B cell (primary cell): ENCODE results near the gene BLACAT1. TPM values are rescaled to one million over a fixed set of nuclear protein-coding genes. Genes with fewer than 3 reads are reported as not detected.

Experiments used
- ATAC-seq: fragments of 200-7000 bp; cut with Tn5 transposase; one replicate; pipeline ENCODE4 v1.10.0; 2021; ENCODE audit warnings: low read depth, mild to moderate bottlenecking, moderate number of reproducible peaks, moderate library complexity
- CTCF ChIA-PET: fragments of 350-600 bp; sonication (Branson Sonifier 250); formaldehyde crosslinking; loops from one replicate; lab custom pipeline; 2021; ENCODE audit warnings: antibody characterized with exemption, inconsistent platforms; lab: Charles Lee
- POLR2A ChIA-PET: fragments of 350-600 bp; sonication (Branson Sonifier 250); formaldehyde crosslinking; loops from one replicate; lab custom pipeline; 2021; ENCODE audit warnings: antibody characterized with exemption; lab: Charles Lee
- DNase-seq: peaks from one replicate; pipeline ENCODE4 v3.0.0; 2013
- H2AFZ ChIP-seq: 2 replicates; pipeline ENCODE4 v1.6.1; 2012; ENCODE audit warnings: mild to moderate bottlenecking, low read depth, low read length; ENCODE audit not compliant: insufficient read depth, poor library complexity, severe bottlenecking
- H3K27ac ChIP-seq, 2 donors: 1 replicate in 1 of 2; 2 replicates in 1 of 2; pipeline ENCODE4 v1.5.1; 2012 to 2013; ENCODE audit warnings: low read length in 2 of 2, mild to moderate bottlenecking in 2 of 2, moderate library complexity in 1 of 2
- H3K27me3 ChIP-seq, 4 experiments: fragments of 200-600 bp in 1 of 4; sonication (generic) in 1 of 4; replicated peaks in 1 of 4; 1 replicate in 2 of 4; 2 replicates in 2 of 4; pipeline versions ENCODE4 v1.6.1 to v1.7.0; 2013 to 2016; ENCODE audit warnings: low read length in 3 of 4, mild to moderate bottlenecking in 2 of 4, mixed read lengths in 1 of 4, moderate library complexity in 1 of 4; ENCODE audit not compliant: insufficient read depth in 4 of 4, control insufficient read depth in 3 of 4; ENCODE audit errors: control extremely low read depth in 1 of 4
- H3K36me3 ChIP-seq, 2 experiments: replicated peaks in 1 of 2; 1 replicate in 1 of 2; 2 replicates in 1 of 2; pipeline versions ENCODE4 v1.6.1 to v1.7.1; 2013; ENCODE audit warnings: low read length in 1 of 2; ENCODE audit not compliant: insufficient read depth in 2 of 2, control insufficient read depth in 1 of 2; ENCODE audit errors: control extremely low read depth in 1 of 2, extremely low read depth in 1 of 2
- H3K4me1 ChIP-seq, 2 donors: fragments of 200-600 bp in 1 of 2; sonication (generic) in 1 of 2; 1 replicate in 1 of 2; 2 replicates in 1 of 2; pipeline versions ENCODE4 v1.5.1 to v1.6.1; 2013 to 2017; ENCODE audit warnings: low read length in 2 of 2; ENCODE audit not compliant: control insufficient read depth in 2 of 2, insufficient read depth in 2 of 2
- H3K4me2 ChIP-seq: replicated peaks from 2 replicates; pipeline ENCODE3; 2012; ENCODE audit warnings: mild to moderate bottlenecking, low read depth, low read length; ENCODE audit not compliant: poor library complexity, severe bottlenecking
- H3K4me3 ChIP-seq, 5 experiments: fragments of 200-600 bp in 1 of 5; sonication (generic) in 1 of 5; 1 replicate in 3 of 5; 2 replicates in 2 of 5; pipeline versions ENCODE4 v1.5.1 to v1.7.0; 2011 to 2016; ENCODE audit warnings: low read length in 4 of 5, mild to moderate bottlenecking in 4 of 5, low read depth in 2 of 5, control low read depth in 1 of 5, moderate library complexity in 1 of 5; ENCODE audit not compliant: insufficient read depth in 1 of 5; ENCODE audit errors: control extremely low read depth in 1 of 5, extremely low read depth in 1 of 5
- H3K79me2 ChIP-seq: fragments of 200-600 bp; sonication (generic); one replicate; pipeline ENCODE4 v1.6.0; 2016; ENCODE audit warnings: low read length; ENCODE audit not compliant: control insufficient read depth, insufficient read depth
- H3K9ac ChIP-seq: fragments of 200-600 bp; sonication (generic); 2 replicates; pipeline ENCODE4 v1.6.1; 2017; ENCODE audit warnings: mild to moderate bottlenecking, low read length, moderate library complexity
- H3K9me3 ChIP-seq, 3 donors: one replicate each; pipeline versions ENCODE4 v1.6.1 to v1.7.1; 2013; ENCODE audit warnings: low read length in 2 of 3; ENCODE audit not compliant: control insufficient read depth in 2 of 3, insufficient read depth in 1 of 3; ENCODE audit errors: control extremely low read depth in 1 of 3
- H4K20me1 ChIP-seq: 2 replicates; pipeline ENCODE4 v1.6.0; 2012; ENCODE audit warnings: mild to moderate bottlenecking, low read length; ENCODE audit not compliant: insufficient read depth, control insufficient read depth, poor library complexity, severe bottlenecking
- H3K27ac Mint-ChIP-seq: one replicate; pipeline ENCODE4 v1.8.0; 2021; ENCODE audit warnings: mixed read lengths
- H3K27me3 Mint-ChIP-seq: one replicate; pipeline ENCODE4 v1.8.0; 2021; ENCODE audit warnings: mixed read lengths
- H3K4me1 Mint-ChIP-seq: one replicate; pipeline ENCODE4 v1.8.0; 2021; ENCODE audit warnings: mixed read lengths
- H3K4me3 Mint-ChIP-seq: one replicate; pipeline ENCODE4 v1.8.0; 2021; ENCODE audit warnings: mixed read lengths
- H3K9me3 Mint-ChIP-seq: one replicate; pipeline ENCODE4 v1.8.0; 2022; ENCODE audit warnings: mixed read lengths; ENCODE audit not compliant: insufficient read depth
- EZH2 ChIP-seq: IDR thresholded peaks from 2 replicates; pipeline ENCODE4 v1.6.1; 2012; ENCODE audit warnings: borderline replicate concordance, low read depth, mild to moderate bottlenecking, moderate library complexity, low read length; ENCODE audit not compliant: insufficient read depth, poor library complexity, severe bottlenecking
- WGBS: methylation state at CpG from one replicate; pipeline ENCODE4 v1.1.5; 2013; ENCODE audit warnings: missing lambda C conversion rate; ENCODE audit not compliant: insufficient coverage; 5-methylcytosine and 5-hydroxymethylcytosine counted together
- intact Hi-C: fragments of 100-400 bp; cut with micrococcal nuclease; formaldehyde crosslinking; loops from one replicate; pipeline ENCODE4 v1.10.0; 2022
- polyA plus RNA-seq: library from polyadenylated mRNA; depleted of rRNA; stranded (reverse); fragments of >200 nt; gene quantifications from 2 replicates; pipeline ENCODE4 v1.2.3, GENCODE V29; 2012
- total RNA-seq, 2 donors: library from RNA; stranded (reverse); fragments of 120-200 nt in 1 of 2; gene quantifications; 1 replicate in 1 of 2; 2 replicates in 1 of 2; pipeline versions ENCODE4 v1.2.3 to v1.2.4, GENCODE V29; 2013 to 2022
- TF ChIP-seq, protein P1 (sequence below): fragments of 200-600 bp; IDR thresholded peaks from one replicate; pipeline ENCODE4 v1.8.0; 2022; ENCODE audit warnings: antibody characterized with exemption, mild to moderate bottlenecking

The BLACAT1 gene
- total and polyA plus RNA-seq, 2 donors (not counting 1 experiment from before 2014, with no cell fraction given): 0.03 TPM; not detected in 1

DNA sequence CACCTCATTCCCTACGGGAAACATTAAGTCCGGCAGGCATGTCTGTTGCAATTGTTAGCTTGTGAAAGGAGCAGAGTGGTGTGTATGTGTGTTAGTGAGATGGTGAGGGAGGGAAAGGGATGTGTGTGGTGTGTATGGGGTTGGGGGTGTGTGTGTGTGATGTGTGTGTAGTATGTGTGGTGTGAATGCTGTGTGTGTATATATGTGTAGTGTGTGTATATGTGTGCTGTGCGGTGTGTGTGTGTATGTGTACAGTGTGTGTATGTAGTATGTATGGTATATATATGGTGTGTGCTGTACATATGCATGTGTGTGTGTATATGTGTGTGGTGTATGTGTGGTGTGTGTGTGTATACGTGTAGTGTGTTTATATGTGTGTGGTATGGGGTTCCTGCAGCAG, 20.8 kb upstream of the BLACAT1 start:
- Histone ChIP-seq H3K4me3 (no peak overlapping the region), H3K4me2 (no peak overlapping the region), H2AFZ (no peak overlapping the region), H4K20me1 (no peaks in the 10 kb centered on the region), H3K79me2 (no peaks in the 10 kb centered on the region), H3K27me3 (peaks cover 0 to 28% (median 9%) of the 10 kb centered on the region in 4 experiments), H3K27ac (no peak overlapping the region), H3K9ac (no peak overlapping the region), H3K4me1 (peaks cover 19 to 22% of the 10 kb centered on the region in 2 donors), H3K36me3 (no peaks in the 10 kb centered on the region), H3K9me3 (peaks cover 0 to 20% (median 17%) of the 10 kb centered on the region in 3 donors)
- DNase-seq: no peak
- ATAC-seq: no peak
- H3K4me3 Mint-ChIP-seq: no peak overlapping the region
- H3K9me3 Mint-ChIP-seq: peaks cover 7% of the 10 kb centered on the region
- H3K27ac Mint-ChIP-seq: no peak overlapping the region
- TF ChIP-seq, protein P1, sequence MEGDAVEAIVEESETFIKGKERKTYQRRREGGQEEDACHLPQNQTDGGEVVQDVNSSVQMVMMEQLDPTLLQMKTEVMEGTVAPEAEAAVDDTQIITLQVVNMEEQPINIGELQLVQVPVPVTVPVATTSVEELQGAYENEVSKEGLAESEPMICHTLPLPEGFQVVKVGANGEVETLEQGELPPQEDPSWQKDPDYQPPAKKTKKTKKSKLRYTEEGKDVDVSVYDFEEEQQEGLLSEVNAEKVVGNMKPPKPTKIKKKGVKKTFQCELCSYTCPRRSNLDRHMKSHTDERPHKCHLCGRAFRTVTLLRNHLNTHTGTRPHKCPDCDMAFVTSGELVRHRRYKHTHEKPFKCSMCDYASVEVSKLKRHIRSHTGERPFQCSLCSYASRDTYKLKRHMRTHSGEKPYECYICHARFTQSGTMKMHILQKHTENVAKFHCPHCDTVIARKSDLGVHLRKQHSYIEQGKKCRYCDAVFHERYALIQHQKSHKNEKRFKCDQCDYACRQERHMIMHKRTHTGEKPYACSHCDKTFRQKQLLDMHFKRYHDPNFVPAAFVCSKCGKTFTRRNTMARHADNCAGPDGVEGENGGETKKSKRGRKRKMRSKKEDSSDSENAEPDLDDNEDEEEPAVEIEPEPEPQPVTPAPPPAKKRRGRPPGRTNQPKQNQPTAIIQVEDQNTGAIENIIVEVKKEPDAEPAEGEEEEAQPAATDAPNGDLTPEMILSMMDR: no peak
- TF ChIP-seq EZH2: no peak
- ChIA-PET POLR2A (no interaction called here), CTCF (interaction anchor here (1.0 to 8.7 kb wide), 4 partner anchors 11 to 151 kb away, joined by 3 to 65 read pairs (median 4); no protein-coding TSS in a partner anchor)
- WGBS: 100% methylated on average over 3 of the region's 4 CpGs
- peaks cover 32% of the 10 kb centered on the region for H3K27me3 Mint-ChIP-seq
- H3K4me1 Mint-ChIP-seq: peaks cover 26% of the 10 kb centered on the region
- intact Hi-C loops: no loop called here

DNA sequence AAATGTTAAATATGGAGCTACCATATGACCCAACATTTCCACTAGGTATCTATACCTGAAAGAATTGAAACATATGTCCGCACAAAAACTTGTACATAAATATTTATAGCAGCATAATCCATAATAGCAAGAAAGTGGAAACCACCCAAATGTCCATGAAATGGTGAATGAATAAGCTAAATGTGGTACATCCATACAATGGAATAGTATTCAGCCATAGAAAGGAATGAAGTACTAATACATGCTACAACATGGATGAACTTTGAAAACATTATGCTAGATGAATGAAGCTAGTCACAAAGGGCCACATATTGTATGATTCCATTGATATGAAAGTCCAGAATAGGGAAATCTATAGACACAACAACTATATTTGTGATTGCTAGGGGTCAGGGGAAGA, 20.0 kb upstream of the BLACAT1 start:
- WGBS: no CpG with 5 or more reads among the region's 1 CpG
- H3K27me3 ChIP-seq: peaks cover 0 to 24% (median 7%) of the 10 kb centered on the region in 4 experiments
- Mint-ChIP-seq H3K27me3 (peaks cover 34% of the 10 kb centered on the region), H3K4me1 (peaks cover 19% of the 10 kb centered on the region), H3K4me3 (no peak overlapping the region), H3K27ac (no peak overlapping the region), H3K9me3 (peaks cover 7% of the 10 kb centered on the region)
- H3K4me2 ChIP-seq: no peak overlapping the region
- peaks cover 12 to 14% of the 10 kb centered on the region in 2 donors for H3K4me1 ChIP-seq
- no peak overlapping the region for H3K9ac ChIP-seq
- no peak overlapping the region for H2AFZ ChIP-seq
- no peaks in the 10 kb centered on the region for H3K36me3 ChIP-seq
- H3K79me2 ChIP-seq: no peaks in the 10 kb centered on the region
- H3K27ac ChIP-seq: no peak overlapping the region
- H3K9me3 ChIP-seq: peaks cover 0 to 20% (median 17%) of the 10 kb centered on the region in 3 donors
- POLR2A ChIA-PET: no interaction called here
- CTCF ChIA-PET: interaction anchor here (0.7 to 8.7 kb wide), 7 partner anchors 9 to 202 kb away, joined by 3 to 65 read pairs (median 3); no protein-coding TSS in a partner anchor
- no peak for DNase-seq
- no peaks in the 10 kb centered on the region for H4K20me1 ChIP-seq
- ATAC-seq: no peak
- no peak for TF ChIP-seq EZH2
- TF ChIP-seq, protein P1: no peak
- intact Hi-C loops: no loop called here
- H3K4me3 ChIP-seq: no peak overlapping the region
